Urinary bladder (tissue), 4 donors: ENCODE results near the gene ABCC1. TPM values are rescaled to one million over a fixed set of nuclear protein-coding genes. Genes with fewer than 3 reads are reported as not detected.

Experiments used
- DNase-seq: peaks from one replicate; pipeline ENCODE4 v3.0.0-alpha.2; 2015; ENCODE audit errors: extremely low spot score
- H3K27ac ChIP-seq: one replicate; pipeline ENCODE4 v1.5.1; 2013; ENCODE audit warnings: low read depth, mild to moderate bottlenecking, moderate library complexity
- H3K36me3 ChIP-seq: one replicate; pipeline ENCODE4 v1.6.1; 2013; ENCODE audit warnings: mild to moderate bottlenecking, moderate library complexity; ENCODE audit not compliant: insufficient read depth
- H3K4me1 ChIP-seq: one replicate; pipeline ENCODE4 v1.6.1; 2013; ENCODE audit warnings: mild to moderate bottlenecking, moderate library complexity; ENCODE audit not compliant: insufficient read depth
- H3K4me3 ChIP-seq: one replicate; pipeline ENCODE4 v1.5.1; 2013; ENCODE audit warnings: low read depth, low read length
- WGBS: extraction: QIAGEN DNeasy Blood & Tissue Kit; methylation state at CpG from one replicate; pipeline ENCODE4 v1.1.7; 2013; 5-methylcytosine and 5-hydroxymethylcytosine counted together
- polyA plus RNA-seq: library from polyadenylated mRNA; stranded (reverse); fragments of 200-250 nt; gene quantifications from one replicate; pipeline ENCODE4 v1.2.3, GENCODE V29; 2013
- total RNA-seq: library from RNA; depleted of rRNA; stranded (reverse); fragments of >200 nt; gene quantifications from one replicate; pipeline ENCODE4 v1.2.3, GENCODE V29; 2014
- donor health status: healthy with polysubstance abuse.
- donor health status: healthy.

Gene ABCC1
- total and polyA plus RNA-seq, 2 donors: 13.8 to 21.7 TPM

DNA sequence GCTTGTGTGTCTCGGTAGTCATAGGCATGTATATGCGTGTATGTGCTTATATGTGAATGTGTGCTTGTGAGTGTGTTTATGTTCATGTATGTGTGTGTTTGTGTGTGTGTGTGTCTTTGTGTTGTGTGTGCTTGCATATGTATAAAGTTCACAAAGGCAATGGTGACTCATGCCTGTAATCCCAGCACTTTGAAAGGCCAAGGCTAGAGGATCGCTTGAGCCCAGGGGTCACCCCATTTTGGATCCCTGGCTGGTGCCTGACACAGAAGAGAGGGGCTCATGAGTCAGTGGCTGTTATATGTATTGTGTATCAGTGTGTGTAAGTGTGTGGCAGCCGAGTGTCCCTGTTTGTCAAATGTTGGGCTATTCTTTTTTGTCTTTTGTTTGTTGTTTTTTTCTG is 69.3 kb downstream of the ABCC1 start:
- Histone ChIP-seq H3K27ac (no peak overlapping the region), H3K36me3 (no peaks in the 10 kb centered on the region), H3K4me3 (no peak overlapping the region), H3K4me1 (peaks cover 2% of the 10 kb centered on the region)
- DNase-seq: no peak
- WGBS: 85% methylated on average over 4 of the region's 4 CpGs

DNA sequence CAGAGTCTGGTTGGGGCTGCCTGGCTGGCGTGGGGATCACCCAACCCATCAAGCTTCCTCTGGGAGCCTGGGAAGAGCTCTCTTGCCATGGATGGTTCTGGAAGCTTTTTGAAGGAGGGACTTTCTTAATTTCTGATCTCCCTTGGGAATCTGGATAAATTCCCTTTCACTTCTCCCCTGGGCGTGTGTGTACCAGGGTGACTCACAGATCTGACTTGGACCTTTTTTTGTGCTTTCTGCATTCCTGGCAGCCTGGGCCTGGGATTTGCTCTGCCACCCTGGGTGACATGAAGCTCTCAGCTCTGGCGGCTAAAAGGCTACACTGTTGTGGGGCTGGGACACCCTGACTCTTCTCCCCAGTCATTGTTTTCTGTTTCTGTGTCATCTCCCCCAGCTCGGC is 70.1 kb downstream of the ABCC1 start:
- H3K4me3 ChIP-seq: no peak overlapping the region
- H3K27ac ChIP-seq: no peak overlapping the region
- H3K36me3 ChIP-seq: no peaks in the 10 kb centered on the region
- DNase-seq: no peak
- WGBS: 83% methylated on average over 4 of the region's 4 CpGs
- H3K4me1 ChIP-seq: peaks cover 2% of the 10 kb centered on the region

DNA sequence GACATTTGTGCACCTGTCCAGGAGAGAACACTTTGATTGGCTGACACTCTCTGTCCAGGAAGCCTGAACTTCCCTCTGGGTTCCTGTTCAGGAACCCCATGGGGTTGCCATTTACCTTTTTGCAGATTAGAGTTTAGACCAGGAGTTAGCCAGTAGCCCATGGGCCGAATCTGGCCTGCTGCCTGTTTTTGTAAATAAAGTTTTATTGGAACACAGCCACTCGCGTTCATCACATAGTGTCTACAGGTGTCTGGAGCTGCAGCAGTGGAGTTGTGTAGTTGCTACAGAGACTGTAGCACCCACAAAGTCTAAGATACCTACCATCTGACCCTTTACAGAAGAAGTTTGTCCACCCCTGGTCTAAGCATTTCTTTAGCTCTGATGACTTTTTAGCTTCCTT is 70.9 kb downstream of the ABCC1 start:
- Histone ChIP-seq H3K4me3 (no peak overlapping the region), H3K4me1 (peaks cover 2% of the 10 kb centered on the region), H3K27ac (no peak overlapping the region), H3K36me3 (no peaks in the 10 kb centered on the region)
- no peak for DNase-seq
- 91% methylated on average over 3 of the region's 3 CpGs for WGBS

DNA sequence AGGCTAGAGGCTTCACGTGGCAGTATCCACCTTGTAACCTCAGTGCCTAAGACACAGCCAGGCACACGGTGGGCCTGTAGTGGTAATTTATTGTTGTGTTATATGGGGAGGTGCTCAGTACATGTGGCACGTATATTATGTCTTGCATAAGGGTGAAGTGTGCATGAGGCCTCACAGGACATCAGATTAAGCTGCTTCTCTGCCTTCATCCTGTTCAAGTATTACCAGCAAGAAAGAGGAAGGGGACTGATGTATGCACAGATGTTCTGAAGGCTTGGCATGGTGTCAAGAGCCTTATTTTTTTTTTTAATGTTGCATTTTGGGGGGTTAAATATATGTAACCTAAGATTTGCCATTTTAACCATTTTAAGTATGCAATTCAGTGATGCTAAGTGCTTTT is 71.6 kb downstream of the ABCC1 start:
- no peak for DNase-seq
- WGBS: 54% methylated on average over 3 of the region's 3 CpGs
- Histone ChIP-seq H3K4me3 (no peak overlapping the region), H3K27ac (no peak overlapping the region), H3K4me1 (peaks cover 6% of the 10 kb centered on the region), H3K36me3 (no peaks in the 10 kb centered on the region)

DNA sequence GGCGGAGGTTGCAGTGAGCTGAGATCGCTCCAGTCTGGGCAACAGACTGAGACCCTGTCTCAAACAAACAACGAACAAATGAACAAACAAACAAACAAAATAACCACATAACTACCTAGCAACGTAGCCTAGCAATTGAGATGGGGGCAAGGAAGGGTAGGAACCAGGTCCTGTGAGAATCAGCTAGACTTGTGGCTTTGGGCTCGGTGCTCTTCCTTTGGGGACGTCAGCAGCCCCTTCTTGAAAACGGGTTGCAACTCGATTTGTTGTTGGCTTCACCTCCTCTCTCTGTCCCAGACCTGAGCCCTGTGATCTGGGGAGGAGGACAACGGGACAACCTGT is 72.2 kb downstream of the ABCC1 start:
- H3K4me1 ChIP-seq: peaks cover 6% of the 10 kb centered on the region
- H3K4me3 ChIP-seq: no peak overlapping the region
- no peak for DNase-seq
- H3K27ac ChIP-seq: peak overlapping the region; percentile 40
- 53% methylated on average over 9 of the region's 9 CpGs for WGBS
- H3K36me3 ChIP-seq: no peaks in the 10 kb centered on the region

DNA sequence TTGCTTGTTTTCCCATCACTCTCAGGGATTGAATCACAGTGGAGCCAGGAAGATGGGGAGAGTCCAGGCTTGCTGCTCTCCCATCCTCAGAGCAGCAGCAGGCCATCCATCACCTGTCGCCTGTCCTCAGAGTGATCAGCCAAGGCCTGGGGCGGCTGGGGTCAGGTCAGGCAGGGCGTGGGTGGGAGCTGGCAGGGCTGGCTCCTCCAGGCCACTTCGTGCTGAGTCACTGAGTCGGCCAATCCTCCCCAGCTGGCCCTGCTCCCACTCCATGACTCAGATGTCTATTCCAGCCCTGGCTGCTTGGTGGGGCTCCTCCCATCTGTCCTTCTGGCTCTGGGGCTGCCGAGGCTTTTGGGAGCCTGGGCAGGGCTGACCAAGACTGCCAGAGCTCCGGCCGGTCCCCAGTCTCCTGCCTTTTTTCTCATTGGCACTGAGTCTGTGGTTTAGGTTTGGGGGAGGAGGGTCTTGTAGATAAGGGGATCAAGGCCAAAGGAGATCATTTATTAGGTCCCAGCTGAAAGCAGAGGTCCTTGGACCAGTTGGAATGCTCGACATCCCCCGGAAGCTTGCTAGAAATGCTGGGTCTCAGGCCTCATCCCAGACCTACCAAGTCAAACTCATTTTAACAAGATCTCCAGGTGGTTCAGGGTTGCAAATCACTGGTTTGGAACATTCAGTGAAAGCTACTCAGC is 72.7 kb downstream of the ABCC1 start:
- H3K4me1 ChIP-seq: peaks cover 6% of the 10 kb centered on the region
- H3K27ac ChIP-seq: peak overlapping the region; percentile 40
- H3K36me3 ChIP-seq: no peaks in the 10 kb centered on the region
- WGBS: 8% methylated on average over 10 of the region's 10 CpGs
- peak; percentile 51 for DNase-seq
- no peak overlapping the region for H3K4me3 ChIP-seq

DNA sequence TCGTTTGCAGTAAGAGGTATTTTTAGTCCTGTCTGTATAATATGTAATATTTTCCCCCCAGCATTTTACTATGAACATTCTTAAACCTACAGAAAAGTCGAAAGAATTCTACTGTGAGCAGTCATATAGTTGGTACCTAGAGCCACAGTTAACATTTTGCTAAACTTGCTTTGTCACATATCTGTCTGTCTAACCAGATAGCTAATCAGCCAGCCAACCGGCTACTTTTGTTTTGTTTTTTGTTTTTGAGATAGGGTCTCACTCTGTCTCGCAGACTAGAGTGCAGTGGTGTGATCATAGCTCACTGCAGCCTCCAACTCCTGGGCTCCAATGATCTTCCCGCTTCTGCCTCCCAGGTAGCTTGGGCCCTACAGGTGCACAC is 73.3 kb downstream of the ABCC1 start:
- peaks cover 6% of the 10 kb centered on the region for H3K4me1 ChIP-seq
- no peak overlapping the region for H3K4me3 ChIP-seq
- no peaks in the 10 kb centered on the region for H3K36me3 ChIP-seq
- no peak for DNase-seq
- H3K27ac ChIP-seq: peak overlapping the region; percentile 2
- 64% methylated on average over 5 of the region's 5 CpGs for WGBS

DNA sequence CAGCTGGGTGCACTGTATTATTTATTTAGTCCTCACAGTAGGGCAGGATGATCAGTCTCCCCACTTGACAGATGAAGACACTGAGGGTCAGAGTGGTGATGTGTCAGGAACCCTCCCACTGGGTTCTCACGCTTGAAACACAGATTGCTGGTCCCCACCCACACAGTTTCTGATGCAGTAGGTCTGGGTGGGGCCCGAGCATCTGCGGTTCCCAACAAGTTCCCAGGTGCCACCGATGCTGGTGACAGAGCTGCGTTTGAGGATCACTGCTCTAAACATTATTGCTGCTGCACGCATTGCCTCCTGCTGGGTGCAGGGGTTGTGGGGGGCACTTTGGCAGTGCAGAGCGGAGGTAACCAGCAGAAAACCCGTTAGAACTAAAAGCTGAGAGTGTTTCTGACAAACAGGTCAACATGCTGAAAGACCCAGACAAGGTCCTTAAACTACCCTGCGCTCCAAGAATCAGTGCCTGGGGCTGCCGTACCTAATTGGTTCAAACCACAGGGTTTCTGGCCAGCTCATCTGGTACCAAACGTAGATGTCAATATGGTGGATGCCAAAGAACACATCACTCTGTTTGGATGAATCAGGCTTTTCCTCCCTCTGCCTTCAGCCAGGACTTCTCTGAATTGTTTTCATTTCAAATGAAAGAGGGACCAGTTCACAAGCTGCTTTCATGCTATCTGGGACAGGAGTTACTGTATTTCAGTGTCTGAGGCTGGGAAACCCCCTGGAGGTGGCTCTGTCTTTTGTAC is 76.0 kb downstream of the ABCC1 start:
- Histone ChIP-seq H3K36me3 (no peaks in the 10 kb centered on the region), H3K4me1 (peaks cover 6% of the 10 kb centered on the region), H3K4me3 (no peak overlapping the region), H3K27ac (no peak overlapping the region)
- DNase-seq: no peak
- WGBS: 73% methylated on average over 11 of the region's 11 CpGs

DNA sequence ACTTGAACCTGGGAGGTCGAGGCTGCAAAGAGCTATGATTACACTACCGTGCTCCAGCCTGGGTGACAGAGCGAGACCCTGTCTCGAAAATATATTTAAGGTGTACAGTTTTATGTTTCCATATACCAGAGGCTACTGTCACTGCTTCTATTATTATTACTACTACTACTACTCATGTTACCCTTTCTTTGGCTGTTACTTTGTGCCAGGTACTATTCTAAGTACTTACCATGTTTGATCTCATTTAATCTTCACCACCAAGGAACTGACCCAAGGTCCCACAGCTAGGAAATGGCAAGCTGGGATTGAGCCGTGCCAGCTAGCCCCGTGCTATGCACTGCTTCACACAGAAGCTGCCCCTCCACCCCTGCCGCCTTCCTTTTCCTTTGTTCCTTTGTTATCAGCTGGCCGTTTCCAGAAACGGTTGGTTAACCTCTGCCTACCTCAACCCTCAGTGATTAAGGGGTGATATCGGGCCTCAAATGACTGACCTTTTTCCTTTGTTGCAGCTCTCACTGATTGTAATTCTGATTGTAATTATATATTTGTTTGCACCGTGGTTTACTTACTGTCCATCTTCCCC is 78.4 kb downstream of the ABCC1 start:
- Histone ChIP-seq H3K27ac (peak overlapping the region; percentile 46), H3K36me3 (no peaks in the 10 kb centered on the region), H3K4me1 (peaks cover 5% of the 10 kb centered on the region), H3K4me3 (no peak overlapping the region)
- no peak for DNase-seq
- WGBS: 77% methylated on average over 11 of the region's 11 CpGs

DNA sequence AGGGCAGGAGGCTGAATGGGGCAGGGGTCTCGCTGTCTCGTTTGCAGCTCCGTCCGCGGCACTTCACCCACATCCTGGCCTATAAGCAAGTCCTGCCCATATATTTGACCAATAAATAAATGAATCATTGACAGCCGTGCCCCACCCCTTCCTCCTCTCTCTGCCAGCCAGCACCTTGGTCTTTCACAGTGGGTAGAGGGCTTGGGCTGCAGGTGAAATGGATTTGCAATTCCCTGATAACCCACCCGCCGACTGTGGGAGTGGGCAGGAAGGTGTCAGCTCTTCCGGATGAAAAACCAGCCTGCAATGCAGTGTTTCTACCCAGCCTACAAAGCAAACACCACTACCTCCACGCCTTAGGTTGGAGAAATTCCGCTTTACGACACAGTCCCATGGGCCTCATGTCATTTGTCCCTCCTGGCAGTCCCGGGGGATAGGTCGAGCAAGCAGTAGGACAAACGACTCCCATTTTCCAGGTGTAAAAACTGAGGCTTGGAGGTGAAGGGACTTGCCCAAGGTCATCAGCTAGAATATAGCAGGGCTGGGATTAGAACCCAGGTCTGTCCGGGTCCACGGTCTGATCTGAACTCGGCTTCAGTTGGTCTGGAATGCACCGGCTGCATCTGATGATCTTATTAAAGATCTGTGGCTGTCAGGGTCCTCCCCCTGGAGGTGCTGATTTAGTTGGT is 79.0 kb downstream of the ABCC1 start:
- peak overlapping the region; percentile 41 for H3K27ac ChIP-seq
- DNase-seq: no peak
- H3K4me3 ChIP-seq: no peak overlapping the region
- peaks cover 4% of the 10 kb centered on the region for H3K4me1 ChIP-seq
- 79% methylated on average over 19 of the region's 19 CpGs for WGBS
- H3K36me3 ChIP-seq: no peaks in the 10 kb centered on the region

DNA sequence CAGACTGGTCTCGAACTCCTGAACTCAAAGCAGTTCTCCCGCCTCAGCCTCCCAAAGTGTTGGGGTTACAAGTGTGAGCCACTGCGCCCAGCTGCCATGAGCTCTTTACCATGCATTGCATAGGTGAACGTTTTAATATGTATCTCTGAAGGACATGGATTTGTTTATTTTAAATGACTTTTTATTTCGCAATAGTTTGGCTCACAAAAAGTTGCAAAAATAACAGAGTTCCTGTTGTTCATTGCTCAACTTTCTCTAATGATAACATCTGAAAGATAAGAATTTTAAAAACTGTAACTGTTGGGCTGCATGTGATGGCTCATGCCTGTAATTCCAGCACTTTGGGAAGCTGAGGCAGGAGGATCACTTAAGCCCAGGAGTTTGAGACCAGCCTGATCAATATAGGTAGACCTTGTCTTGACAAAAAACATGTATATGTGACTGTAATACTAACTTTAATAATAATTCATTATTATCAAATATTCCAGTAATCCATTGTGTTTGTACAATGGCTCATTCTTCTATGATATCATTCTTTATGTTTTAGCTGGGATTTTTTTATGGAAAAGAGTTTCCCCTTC is 80.1 kb downstream of the ABCC1 start:
- 65% methylated on average over 5 of the region's 5 CpGs for WGBS
- H3K4me3 ChIP-seq: no peak overlapping the region
- no peak overlapping the region for H3K27ac ChIP-seq
- H3K4me1 ChIP-seq: peaks cover 4% of the 10 kb centered on the region
- H3K36me3 ChIP-seq: no peaks in the 10 kb centered on the region
- DNase-seq: no peak

DNA sequence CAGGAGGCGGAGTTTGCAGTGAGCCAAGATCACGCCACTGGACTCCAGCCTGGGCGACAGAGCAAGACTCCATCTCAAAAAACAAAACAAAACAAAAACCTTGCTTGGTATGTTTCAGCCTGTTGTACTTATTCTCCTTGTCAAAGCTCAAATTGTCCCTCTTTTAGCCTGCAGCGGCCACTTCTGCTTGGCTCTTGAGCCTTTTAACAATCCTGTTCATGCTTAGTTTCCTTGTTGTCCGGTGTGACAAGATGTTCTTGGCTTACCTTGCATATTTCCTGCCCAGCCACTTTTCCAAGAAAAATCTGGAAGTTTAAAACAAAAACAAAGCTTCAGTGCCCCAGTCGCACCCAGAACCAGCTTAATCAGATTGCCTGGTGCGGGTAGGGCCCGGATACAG is 81.0 kb downstream of the ABCC1 start:
- H3K36me3 ChIP-seq: no peaks in the 10 kb centered on the region
- H3K27ac ChIP-seq: no peak overlapping the region
- 92% methylated on average over 8 of the region's 8 CpGs for WGBS
- H3K4me3 ChIP-seq: no peak overlapping the region
- no peak for DNase-seq
- peaks cover 4% of the 10 kb centered on the region for H3K4me1 ChIP-seq

DNA sequence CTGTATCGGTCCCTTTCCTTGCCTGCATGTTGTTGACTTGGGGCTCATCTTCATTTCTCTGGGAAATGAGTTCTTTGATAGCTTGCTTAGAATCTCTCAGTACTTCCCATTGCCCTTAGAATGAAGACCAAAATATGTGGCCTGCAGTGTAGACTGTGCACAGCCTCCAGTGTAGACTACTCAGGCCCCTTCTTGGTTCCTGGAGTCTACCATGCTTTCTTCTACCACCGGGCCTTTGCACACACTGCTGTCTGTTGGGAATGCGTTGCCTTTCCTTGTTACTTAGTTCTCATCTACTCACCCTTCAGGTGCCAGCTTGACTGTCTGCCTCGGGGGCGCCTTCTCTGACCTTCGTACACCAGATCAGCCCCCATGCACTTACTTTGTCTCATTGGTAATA is 82.0 kb downstream of the ABCC1 start:
- no peak for DNase-seq
- WGBS: 97% methylated on average over 6 of the region's 6 CpGs
- no peak overlapping the region for H3K27ac ChIP-seq
- H3K4me1 ChIP-seq: no peaks in the 10 kb centered on the region
- no peak overlapping the region for H3K4me3 ChIP-seq
- no peaks in the 10 kb centered on the region for H3K36me3 ChIP-seq
